Measurements from ENCODE around the gene TRPV3. TPM values are rescaled to one million over a fixed set of nuclear protein-coding genes. Genes with fewer than 3 reads are reported as not detected.
"Not testable (repeated sequence)": the region's sequence is repeated elsewhere in the genome, so short reads cannot be mapped to it uniquely, and the experiment has no call there.

The TRPV3 gene
- total RNA-seq, 1 experiment from 2014 or later, result 0.57 TPM

- DNase-seq (ENCODE audit: extremely low read depth, low read depth), result no peak
Observed at GRCh38 chr17:3574231-3574630, 16.6 kb upstream of the TRPV3 start.

GRCh38 chr17:3573246-3574100 lies 15.9 kb upstream of the TRPV3 start:
- DNase-seq (ENCODE audit: extremely low read depth, low read depth), result no peak

DNA sequence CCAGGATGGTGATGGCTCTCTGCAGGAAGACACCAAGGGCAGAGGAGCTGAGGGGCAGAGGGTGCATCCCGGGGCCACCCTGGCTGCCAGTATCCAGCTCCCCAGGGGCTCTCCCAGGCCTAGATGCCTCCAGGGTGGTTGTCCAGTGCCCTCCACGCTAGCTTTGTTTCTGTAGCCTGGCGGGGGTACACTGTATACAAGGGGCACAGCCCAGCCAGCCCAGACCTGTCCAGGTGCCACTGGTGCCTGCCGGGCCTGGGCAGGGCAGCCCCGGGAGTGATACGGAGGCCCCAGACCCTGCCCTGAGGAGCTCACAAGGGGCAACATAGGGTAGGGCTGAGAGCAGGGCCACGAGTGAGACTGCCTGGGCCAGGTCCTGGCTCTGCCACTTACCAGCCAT lies 14.6 kb upstream of the TRPV3 start:
- no peak for DNase-seq (ENCODE audit: extremely low read depth, low read depth)

DNA sequence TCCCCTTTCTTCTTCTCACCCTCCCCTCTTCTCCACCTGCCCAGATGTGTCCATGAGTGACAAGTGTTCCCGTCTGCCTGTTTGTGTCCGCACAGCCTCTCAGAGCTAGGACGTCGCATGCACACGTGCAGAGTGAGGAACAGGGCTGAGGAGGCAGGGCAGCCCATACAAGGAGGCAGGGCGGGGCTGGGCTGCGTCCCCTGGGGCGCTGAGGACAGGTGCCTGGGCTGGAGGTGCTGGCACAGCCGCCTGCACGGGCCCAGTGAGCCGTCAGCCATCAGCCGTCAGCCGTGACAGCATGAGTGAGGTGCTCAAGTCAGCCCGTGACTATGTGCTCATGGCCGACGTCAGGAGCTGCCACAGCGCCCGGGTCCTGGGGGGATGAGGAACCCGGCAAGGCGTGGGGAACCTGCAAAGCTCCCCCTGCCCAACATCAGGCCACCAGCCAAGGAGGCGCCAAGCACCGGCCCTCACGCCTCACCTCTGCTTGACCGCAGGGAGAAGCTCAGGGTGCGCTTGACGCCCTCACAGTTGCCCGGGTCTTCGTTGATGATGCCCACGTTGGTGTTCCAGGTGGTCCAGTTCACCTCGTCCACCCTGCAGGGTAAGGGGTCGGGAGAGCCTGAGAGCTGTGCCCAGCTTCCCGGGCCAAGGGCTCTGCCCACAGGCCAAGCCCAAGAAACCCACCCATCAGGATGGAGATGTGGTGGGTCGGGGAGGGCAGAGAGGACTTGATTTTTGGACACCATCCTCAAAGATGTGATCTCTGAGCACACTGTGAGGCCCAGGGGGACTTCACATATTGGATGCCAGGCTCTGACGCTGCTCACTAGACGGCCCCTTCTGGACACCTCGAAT lies 13.7 kb upstream of the TRPV3 start:
- no peak for DNase-seq (ENCODE audit: extremely low read depth, low read depth)

- no peak for DNase-seq (ENCODE audit: extremely low read depth, low read depth)
Observed at GRCh38 chr17:3569534-3570137, 12.0 kb upstream of the TRPV3 start.

- no peak for DNase-seq (ENCODE audit: extremely low read depth, low read depth)
Observed at GRCh38 chr17:3566551-3566950, 8.9 kb upstream of the TRPV3 start.

DNA sequence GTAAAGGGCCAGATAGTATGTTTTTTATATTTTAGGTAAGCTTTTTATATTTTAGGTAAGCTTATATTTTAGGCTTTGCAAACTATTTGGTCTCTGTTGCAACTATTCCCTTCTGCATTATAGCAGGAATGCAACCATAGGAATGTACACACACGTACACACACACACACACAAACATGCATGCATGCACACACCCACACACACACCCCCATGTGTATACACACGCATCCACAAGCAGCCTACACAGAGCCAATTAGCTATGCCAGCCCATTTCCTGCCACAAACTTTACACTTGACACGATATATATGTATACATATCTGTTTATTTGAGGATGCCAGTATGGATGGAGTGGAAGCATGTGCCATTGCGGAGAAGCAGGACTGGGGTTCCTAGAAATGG lies 7.5 kb upstream of the TRPV3 start:
- no peak for DNase-seq (ENCODE audit: extremely low read depth, low read depth)

DNA sequence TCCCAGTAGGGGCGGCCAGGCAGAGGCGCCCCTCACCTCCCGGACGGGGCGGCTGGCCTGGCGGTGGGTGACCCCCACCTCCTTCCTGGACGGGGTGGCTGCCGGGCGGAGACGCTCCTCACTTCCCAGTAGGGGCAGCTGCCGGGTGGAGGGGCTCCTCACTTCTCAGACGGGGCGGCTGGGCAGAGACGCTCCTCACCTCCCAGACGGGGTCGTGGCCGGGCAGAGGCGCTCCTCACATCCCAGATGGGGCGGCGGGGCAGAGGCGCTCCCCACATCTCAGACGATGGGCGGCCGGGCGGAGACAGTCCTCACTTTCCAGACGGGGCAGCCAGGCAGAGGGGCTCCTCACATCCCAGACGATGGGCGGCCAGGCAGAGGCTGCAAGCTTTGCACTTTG lies 6.6 kb upstream of the TRPV3 start:
- not testable (repeated sequence) for DNase-seq (ENCODE audit: extremely low read depth, low read depth)

GRCh38 chr17:3559270-3559645 lies 1.6 kb upstream of the TRPV3 start:
- DNase-seq (ENCODE audit: extremely low read depth, low read depth), result no peak

DNA sequence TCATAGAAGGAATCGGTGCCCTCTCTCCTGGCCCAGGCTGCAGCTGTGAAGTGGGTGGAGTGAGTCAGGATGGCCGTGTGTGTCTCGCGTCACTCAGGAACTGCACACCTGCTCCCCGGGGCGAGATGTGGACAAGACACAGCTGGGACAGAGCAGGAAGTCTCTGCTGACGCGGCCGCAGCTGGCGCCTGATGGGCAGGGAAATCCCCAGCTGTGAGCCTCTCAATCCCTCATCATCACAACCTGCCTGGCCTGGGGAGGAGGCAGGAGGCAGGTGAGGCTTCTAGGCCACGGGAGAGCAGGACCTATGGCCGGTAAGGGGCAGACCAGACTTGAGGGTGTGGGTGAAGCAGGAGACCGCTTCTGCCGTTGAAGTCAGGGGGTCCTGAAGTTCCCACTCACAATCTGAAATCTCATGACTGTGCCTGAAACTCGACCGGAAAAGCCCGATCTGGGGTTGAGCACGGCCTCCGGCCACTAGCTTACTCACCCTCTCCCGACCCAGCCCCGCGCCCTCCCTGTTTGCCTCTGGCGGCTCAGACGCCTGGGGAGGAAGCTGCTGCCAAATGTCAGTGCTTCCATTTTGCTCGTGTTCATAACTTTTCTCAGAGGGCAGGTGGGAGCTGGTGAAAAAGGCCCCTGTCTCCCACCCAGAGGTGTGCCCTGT lies 1.1 kb upstream of the TRPV3 start:
- DNase-seq (ENCODE audit: extremely low read depth, low read depth), result no peak

- DNase-seq (ENCODE audit: extremely low read depth, low read depth), result no peak
Observed at GRCh38 chr17:3556916-3557767, 470 bp downstream of the TRPV3 start.

DNA sequence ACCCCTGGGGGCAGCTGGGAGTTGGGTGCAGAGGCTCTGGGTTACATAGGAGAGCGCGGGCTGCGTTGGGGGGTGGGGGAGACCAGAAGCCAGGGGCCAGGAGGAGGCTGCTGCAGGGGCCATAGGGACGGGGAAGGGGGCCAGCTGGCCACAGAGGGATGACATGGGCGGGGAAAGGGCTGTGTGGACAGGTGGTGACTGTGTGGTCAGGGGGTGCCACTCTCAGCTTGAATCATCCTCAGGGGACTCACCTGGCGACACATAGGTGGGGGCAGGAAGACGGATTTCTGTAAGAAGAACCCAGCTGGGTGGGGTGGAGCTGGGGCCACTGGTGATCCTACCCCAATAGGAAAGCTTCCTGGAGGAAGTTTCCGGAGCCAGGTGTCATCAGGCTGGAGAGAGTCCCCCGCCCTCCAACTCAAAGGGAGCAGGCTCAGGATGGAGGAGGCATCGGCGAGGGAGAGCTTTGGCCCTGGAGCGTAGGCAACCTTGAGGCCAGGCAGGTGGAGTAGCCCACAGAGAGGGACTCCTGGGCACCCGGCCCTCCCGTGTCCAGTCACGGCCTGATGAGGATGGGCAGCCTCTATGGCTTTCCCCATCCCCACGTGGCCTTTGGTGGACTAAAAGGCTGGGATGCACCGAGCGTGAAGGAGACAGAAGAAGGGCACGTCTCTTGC lies 1.2 kb downstream of the TRPV3 start:
- DNase-seq (ENCODE audit: extremely low read depth, low read depth), result no peak

DNA sequence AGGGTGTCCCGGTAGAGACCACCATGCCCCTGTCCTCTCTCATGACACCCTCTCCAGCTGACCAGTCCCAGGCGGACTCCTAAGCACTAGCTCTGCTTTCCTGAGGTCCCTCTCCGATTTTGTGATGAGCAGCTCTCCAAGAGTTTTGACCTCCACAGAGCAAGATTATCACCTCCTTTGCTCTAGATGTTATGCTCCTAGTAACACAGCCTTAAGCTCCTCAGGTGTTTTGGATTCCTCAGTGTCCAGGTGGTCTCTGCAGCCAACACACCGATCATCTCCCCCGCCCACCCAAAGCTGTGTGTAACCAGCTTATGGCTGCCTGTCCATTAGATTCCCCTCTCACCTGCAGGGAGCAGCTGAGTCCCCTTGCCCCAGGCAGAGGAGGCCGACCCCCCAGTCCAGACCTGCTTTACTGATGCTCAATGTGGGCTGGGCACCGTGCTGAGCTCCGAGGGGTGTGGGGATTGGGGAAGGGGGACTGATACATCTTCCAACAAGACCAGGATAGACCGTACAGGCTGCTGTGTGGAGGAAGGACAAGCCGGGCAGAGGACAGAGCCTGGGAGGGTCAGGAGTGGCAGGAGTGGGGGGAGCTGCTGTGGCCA lies 2.3 kb downstream of the TRPV3 start:
- no peak for DNase-seq (ENCODE audit: extremely low read depth, low read depth)

GRCh38 chr17:3554440-3554839 lies 3.2 kb downstream of the TRPV3 start:
- no peak for DNase-seq (ENCODE audit: extremely low read depth, low read depth)

GRCh38 chr17:3553419-3554401 lies 3.9 kb downstream of the TRPV3 start:
- DNase-seq (ENCODE audit: extremely low read depth, low read depth), result no peak

- DNase-seq (ENCODE audit: extremely low read depth, low read depth), result no peak
Observed at GRCh38 chr17:3552916-3553315, 4.7 kb downstream of the TRPV3 start.

GRCh38 chr17:3551189-3551588 lies 6.4 kb downstream of the TRPV3 start:
- no peak for DNase-seq (ENCODE audit: extremely low read depth, low read depth)
